Natural killer cell (primary cell): ENCODE measurements around the gene CEP128. TPM values are rescaled to one million over a fixed set of nuclear protein-coding genes. Genes with fewer than 3 reads are reported as not detected.

Source experiments
- ATAC-seq, 3 donors: fragments of 150-1000 bp in 2 of 3; fragments of 200-7000 bp in 1 of 3; cut with Tn5 transposase; 1 replicate in 1 of 3; 2 replicates in 2 of 3; pipeline ENCODE4 v1.10.0; 2021; ENCODE audit warnings: mild to moderate bottlenecking in 2 of 3, moderate library complexity in 2 of 3
- DNase-seq, 2 donors: peaks; one replicate each; pipeline versions ENCODE4 v3.0.0 to v3.0.0-alpha.2; 2013 to 2021; ENCODE audit warnings: mixed read lengths in 1 of 2
- H3K27ac ChIP-seq: one replicate; pipeline ENCODE4 v1.5.1; 2013; ENCODE audit warnings: mild to moderate bottlenecking, low read length
- H3K27me3 ChIP-seq: one replicate; pipeline ENCODE4 v1.6.1; 2013; ENCODE audit warnings: low read length; ENCODE audit not compliant: control insufficient read depth, insufficient read depth
- H3K36me3 ChIP-seq: one replicate; pipeline ENCODE4 v1.6.1; 2013; ENCODE audit warnings: low read length; ENCODE audit not compliant: control insufficient read depth, insufficient read depth
- H3K4me1 ChIP-seq: one replicate; pipeline ENCODE4 v1.6.1; 2013; ENCODE audit warnings: low read length; ENCODE audit not compliant: control insufficient read depth, insufficient read depth
- H3K4me3 ChIP-seq: one replicate; pipeline ENCODE4 v1.5.1; 2013; ENCODE audit warnings: low read length
- H3K9me3 ChIP-seq: one replicate; pipeline ENCODE4 v1.6.1; 2013; ENCODE audit warnings: low read length; ENCODE audit not compliant: control insufficient read depth, insufficient read depth
- H3K27ac Mint-ChIP-seq, 2 donors: one replicate each; pipeline ENCODE4 v1.8.0; 2022; ENCODE audit warnings: mild to moderate bottlenecking in 2 of 2, mixed read lengths in 2 of 2, moderate library complexity in 1 of 2
- H3K27me3 Mint-ChIP-seq, 2 donors: one replicate each; pipeline ENCODE4 v1.8.0; 2022; ENCODE audit warnings: low read depth in 2 of 2, mixed read lengths in 2 of 2
- H3K36me3 Mint-ChIP-seq: one replicate; pipeline ENCODE4 v1.8.0; 2022; ENCODE audit warnings: mixed read lengths
- H3K4me1 Mint-ChIP-seq, 2 donors: one replicate each; pipeline ENCODE4 v1.8.0; 2022; ENCODE audit warnings: mixed read lengths in 2 of 2
- H3K4me3 Mint-ChIP-seq: one replicate; pipeline ENCODE4 v1.8.0; 2022; ENCODE audit warnings: mild to moderate bottlenecking, moderate library complexity, mixed read lengths
- H3K9me3 Mint-ChIP-seq, 2 donors: one replicate each; pipeline ENCODE4 v1.8.0; 2022; ENCODE audit warnings: mixed read lengths in 2 of 2
- whole genome bisulfite sequencing: methylation state at CpG from one replicate; pipeline ENCODE4 v1.1.7; 2013; ENCODE audit warnings: missing lambda C conversion rate; ENCODE audit not compliant: insufficient coverage; 5-methylcytosine and 5-hydroxymethylcytosine counted together
- intact Hi-C: fragments of 100-400 bp; cut with micrococcal nuclease; formaldehyde crosslinking; loops from one replicate; pipeline ENCODE4 v1.14.2; 2022
- total RNA-seq, 4 donors: library from RNA; stranded (reverse); fragments of 120-200 nt in 1 of 4; gene quantifications; one replicate each; pipeline versions ENCODE4 v1.2.3 to v1.2.4, GENCODE V29; 2013 to 2022
- TF ChIP-seq, protein P1 (sequence below): fragments of 200-600 bp; IDR thresholded peaks from one replicate; pipeline ENCODE4 v1.8.0; 2022; ENCODE audit warnings: antibody characterized with exemption

CEP128 gene
- total RNA-seq, 3 donors from 2014 or later (not counting 1 experiment from before 2014, with no cell fraction given) = 14.4 to 16.7 (median 15.6) TPM

DNA sequence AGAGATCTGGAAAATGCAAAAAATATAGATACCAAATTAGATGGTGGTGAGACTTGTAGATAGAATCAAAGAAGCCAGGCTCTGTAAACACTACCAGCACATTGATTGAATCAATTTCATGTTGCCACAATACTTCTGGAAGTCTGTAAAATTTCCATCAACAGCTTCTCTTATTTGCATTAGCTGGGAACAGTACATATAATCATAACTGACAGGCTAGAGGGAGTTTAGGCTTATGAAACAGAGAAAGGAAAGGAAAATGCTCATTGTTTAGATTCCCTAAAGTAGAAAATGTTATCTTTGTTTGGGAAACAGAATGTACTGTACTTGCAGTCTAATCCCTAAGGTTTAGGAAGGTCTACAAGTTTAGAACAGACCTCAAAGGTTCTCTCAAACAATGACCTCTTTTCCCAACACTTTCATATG is 335.2 kb downstream of the CEP128 start:
- H3K4me3 Mint-ChIP-seq = no peak overlapping the region
- Histone ChIP-seq H3K27me3 (no peaks in the 10 kb centered on the region), H3K4me3 (no peak overlapping the region), H3K9me3 (no peaks in the 10 kb centered on the region), H3K4me1 (no peaks in the 10 kb centered on the region), H3K27ac (no peak overlapping the region), H3K36me3 (no peaks in the 10 kb centered on the region)
- no peaks in the 10 kb centered on the region for H3K4me1 Mint-ChIP-seq
- no peaks in the 10 kb centered on the region for H3K27me3 Mint-ChIP-seq
- peaks cover 0 to 5% of the 10 kb centered on the region in 2 donors for H3K9me3 Mint-ChIP-seq
- no peak for DNase-seq
- no peaks in the 10 kb centered on the region for H3K36me3 Mint-ChIP-seq
- no peak for ATAC-seq
- no peak overlapping the region for H3K27ac Mint-ChIP-seq
- intact Hi-C loops = no loop called here
- TF ChIP-seq, protein P1, sequence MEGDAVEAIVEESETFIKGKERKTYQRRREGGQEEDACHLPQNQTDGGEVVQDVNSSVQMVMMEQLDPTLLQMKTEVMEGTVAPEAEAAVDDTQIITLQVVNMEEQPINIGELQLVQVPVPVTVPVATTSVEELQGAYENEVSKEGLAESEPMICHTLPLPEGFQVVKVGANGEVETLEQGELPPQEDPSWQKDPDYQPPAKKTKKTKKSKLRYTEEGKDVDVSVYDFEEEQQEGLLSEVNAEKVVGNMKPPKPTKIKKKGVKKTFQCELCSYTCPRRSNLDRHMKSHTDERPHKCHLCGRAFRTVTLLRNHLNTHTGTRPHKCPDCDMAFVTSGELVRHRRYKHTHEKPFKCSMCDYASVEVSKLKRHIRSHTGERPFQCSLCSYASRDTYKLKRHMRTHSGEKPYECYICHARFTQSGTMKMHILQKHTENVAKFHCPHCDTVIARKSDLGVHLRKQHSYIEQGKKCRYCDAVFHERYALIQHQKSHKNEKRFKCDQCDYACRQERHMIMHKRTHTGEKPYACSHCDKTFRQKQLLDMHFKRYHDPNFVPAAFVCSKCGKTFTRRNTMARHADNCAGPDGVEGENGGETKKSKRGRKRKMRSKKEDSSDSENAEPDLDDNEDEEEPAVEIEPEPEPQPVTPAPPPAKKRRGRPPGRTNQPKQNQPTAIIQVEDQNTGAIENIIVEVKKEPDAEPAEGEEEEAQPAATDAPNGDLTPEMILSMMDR = no peak

GRCh38 chr14:80605536-80605935 is 336.0 kb downstream of the CEP128 start:
- Mint-ChIP-seq H3K36me3 (peaks cover under 1% of the 10 kb centered on the region), H3K4me1 (no peaks in the 10 kb centered on the region), H3K27me3 (no peaks in the 10 kb centered on the region), H3K4me3 (no peak overlapping the region), H3K9me3 (peaks cover 0 to 5% of the 10 kb centered on the region in 2 donors), H3K27ac (no peak overlapping the region)
- no peak overlapping the region for H3K27ac ChIP-seq
- no peaks in the 10 kb centered on the region for H3K4me1 ChIP-seq
- H3K36me3 ChIP-seq = no peaks in the 10 kb centered on the region
- DNase-seq (no peak), ATAC-seq (no peak)
- intact Hi-C loops = no loop called here
- TF ChIP-seq, protein P1 = no peak
- H3K4me3 ChIP-seq = no peak overlapping the region
- no peaks in the 10 kb centered on the region for H3K9me3 ChIP-seq
- no peaks in the 10 kb centered on the region for H3K27me3 ChIP-seq

DNA sequence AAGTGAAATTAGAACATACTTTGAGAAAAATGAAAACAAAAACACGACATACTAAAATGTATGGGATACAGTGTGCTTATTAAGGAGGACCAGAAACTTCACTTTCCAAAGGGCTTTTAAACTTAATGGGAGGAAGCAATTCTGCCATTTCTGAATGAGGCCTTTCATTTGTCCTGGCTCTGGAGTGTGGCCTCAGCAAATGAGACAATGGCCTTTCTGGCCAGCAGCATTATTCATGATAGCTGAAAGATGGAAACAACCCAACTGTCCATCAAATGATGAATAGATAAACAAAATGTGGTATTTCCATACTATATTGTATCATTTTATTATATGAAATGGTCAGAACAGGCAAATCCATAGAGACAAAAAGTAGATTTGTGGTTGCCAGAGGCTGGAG is 338.6 kb downstream of the CEP128 start:
- no peaks in the 10 kb centered on the region for H3K4me1 Mint-ChIP-seq
- intact Hi-C loops = no loop called here
- Histone ChIP-seq H3K9me3 (no peaks in the 10 kb centered on the region), H3K27me3 (no peaks in the 10 kb centered on the region), H3K27ac (no peak overlapping the region), H3K4me1 (no peaks in the 10 kb centered on the region), H3K4me3 (no peak overlapping the region), H3K36me3 (no peaks in the 10 kb centered on the region)
- H3K9me3 Mint-ChIP-seq = peaks cover 5 to 6% of the 10 kb centered on the region in 2 donors
- TF ChIP-seq, protein P1 = no peak
- WGBS = 100% methylated on average over 1 of the region's 1 CpG
- ATAC-seq (no peak), DNase-seq (no peak)
- no peaks in the 10 kb centered on the region for H3K27me3 Mint-ChIP-seq
- peaks cover 7% of the 10 kb centered on the region for H3K36me3 Mint-ChIP-seq
- no peak overlapping the region for H3K4me3 Mint-ChIP-seq
- no peak overlapping the region for H3K27ac Mint-ChIP-seq

DNA sequence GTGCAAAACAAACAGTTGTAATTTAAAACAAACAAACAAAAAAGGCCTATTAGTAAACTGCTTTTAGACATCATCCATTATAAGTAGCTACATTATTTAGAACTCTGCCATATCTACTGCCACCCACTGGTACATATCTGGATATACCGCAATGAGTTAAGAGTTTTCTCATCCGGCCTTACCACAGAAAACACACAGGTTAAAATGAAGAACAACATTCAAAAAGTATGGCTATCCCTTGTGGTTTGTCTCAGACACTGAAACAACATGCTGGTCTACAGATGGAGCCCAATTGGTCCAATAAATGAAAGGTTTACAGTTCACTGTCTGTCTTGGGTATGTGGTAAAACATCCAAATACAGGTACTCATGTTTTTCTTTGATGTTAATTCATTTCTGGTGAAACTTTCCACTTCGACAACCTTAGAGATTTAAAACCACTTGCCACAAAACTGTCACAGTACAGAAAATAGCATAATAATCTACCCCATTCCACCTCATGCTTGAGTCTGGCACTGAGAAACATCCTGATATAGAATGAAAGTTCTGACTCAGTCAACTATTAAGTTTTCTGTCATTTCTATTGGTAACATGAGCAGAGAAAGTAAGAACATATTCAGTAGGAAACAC is 354.3 kb downstream of the CEP128 start:
- 26% methylated on average over 2 of the region's 3 CpGs for WGBS
- DNase-seq = peak in 1 of 2 donors; percentile 35

More for the DNA sequence above, 354.3 kb downstream of the CEP128 start:
- Mint-ChIP-seq H3K36me3 (peaks cover 29% of the 10 kb centered on the region), H3K9me3 (peaks cover 11 to 25% of the 10 kb centered on the region in 2 donors), H3K27ac (no peak overlapping the region), H3K4me1 (no peaks in the 10 kb centered on the region), H3K4me3 (no peak overlapping the region), H3K27me3 (no peaks in the 10 kb centered on the region)
- Histone ChIP-seq H3K27ac (no peak overlapping the region), H3K4me1 (no peaks in the 10 kb centered on the region), H3K27me3 (no peaks in the 10 kb centered on the region), H3K36me3 (no peaks in the 10 kb centered on the region), H3K9me3 (no peaks in the 10 kb centered on the region), H3K4me3 (no peak overlapping the region)
- no peak for ATAC-seq
- TF ChIP-seq, protein P1 = no peak
- intact Hi-C loops = no loop called here
